Body of pancreas (tissue), 4 donors: ENCODE results near the gene BRWD1.

Source experiments
- POLR2A ChIP-seq, 3 donors: fragments of 450-650 bp; IDR thresholded peaks; one replicate each; pipeline ENCODE4 v1.6.1; 2016; ENCODE audit warnings: antibody characterized with exemption in 3 of 3, mild to moderate bottlenecking in 2 of 3
- TF ChIP-seq, protein P1 (sequence below), 7 experiments: fragments of 450-650 bp in 4 of 7; fragments of 200-600 bp in 3 of 7; sonication (generic) in 3 of 7; IDR thresholded peaks; one replicate each; pipeline ENCODE4 v1.5.1; 2016 to 2019; ENCODE audit warnings: antibody characterized with exemption in 7 of 7

GRCh38 chr21:39217356-39218081 lies 95.9 kb downstream of the BRWD1 start:
- TF ChIP-seq, protein P1, sequence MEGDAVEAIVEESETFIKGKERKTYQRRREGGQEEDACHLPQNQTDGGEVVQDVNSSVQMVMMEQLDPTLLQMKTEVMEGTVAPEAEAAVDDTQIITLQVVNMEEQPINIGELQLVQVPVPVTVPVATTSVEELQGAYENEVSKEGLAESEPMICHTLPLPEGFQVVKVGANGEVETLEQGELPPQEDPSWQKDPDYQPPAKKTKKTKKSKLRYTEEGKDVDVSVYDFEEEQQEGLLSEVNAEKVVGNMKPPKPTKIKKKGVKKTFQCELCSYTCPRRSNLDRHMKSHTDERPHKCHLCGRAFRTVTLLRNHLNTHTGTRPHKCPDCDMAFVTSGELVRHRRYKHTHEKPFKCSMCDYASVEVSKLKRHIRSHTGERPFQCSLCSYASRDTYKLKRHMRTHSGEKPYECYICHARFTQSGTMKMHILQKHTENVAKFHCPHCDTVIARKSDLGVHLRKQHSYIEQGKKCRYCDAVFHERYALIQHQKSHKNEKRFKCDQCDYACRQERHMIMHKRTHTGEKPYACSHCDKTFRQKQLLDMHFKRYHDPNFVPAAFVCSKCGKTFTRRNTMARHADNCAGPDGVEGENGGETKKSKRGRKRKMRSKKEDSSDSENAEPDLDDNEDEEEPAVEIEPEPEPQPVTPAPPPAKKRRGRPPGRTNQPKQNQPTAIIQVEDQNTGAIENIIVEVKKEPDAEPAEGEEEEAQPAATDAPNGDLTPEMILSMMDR (IDR thresholded peaks at IDR 0.05), result no peak
- no peak for TF ChIP-seq POLR2A (IDR thresholded peaks at IDR 0.05)
